PC-3 (cell line): Measurements from ENCODE around the gene ZNF423.

ENCODE experiments used
- EZH2 ChIP-seq: fragments of 300-600 bp; sonication (generic); IDR thresholded peaks from one replicate; pipeline ENCODE4 v1.6.1; 2017; ENCODE audit warnings: antibody characterized with exemption, mild to moderate bottlenecking, low read length; ENCODE audit not compliant: unreplicated experiment
- TF ChIP-seq, protein P1 (sequence below): fragments of 300-600 bp; sonication (generic); conservative IDR thresholded peaks from 2 replicates; pipeline ENCODE4 v1.5.1; 2017; ENCODE audit warnings: antibody characterized with exemption, low read depth, mild to moderate bottlenecking, low read length

DNA sequence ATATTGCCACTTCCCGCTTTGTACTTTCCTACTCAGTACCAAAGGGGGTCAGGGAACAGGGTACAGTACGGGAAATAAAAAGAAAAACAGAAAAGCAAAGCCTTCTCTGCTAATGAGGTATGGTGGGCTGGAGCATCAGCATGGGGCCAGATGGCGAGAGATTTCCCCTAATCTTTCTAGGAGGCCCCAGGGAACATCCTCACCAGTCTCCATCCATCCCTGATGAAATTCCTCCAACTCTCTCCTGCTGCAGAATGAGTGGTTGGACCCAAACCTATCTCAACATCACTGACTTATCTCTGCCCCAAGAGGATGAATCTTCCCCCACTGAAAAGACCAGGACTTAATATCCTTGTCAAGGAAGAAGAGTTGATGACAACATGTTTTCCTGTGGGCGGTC is 296.7 kb downstream of the ZNF423 start:
- TF ChIP-seq, protein P1, sequence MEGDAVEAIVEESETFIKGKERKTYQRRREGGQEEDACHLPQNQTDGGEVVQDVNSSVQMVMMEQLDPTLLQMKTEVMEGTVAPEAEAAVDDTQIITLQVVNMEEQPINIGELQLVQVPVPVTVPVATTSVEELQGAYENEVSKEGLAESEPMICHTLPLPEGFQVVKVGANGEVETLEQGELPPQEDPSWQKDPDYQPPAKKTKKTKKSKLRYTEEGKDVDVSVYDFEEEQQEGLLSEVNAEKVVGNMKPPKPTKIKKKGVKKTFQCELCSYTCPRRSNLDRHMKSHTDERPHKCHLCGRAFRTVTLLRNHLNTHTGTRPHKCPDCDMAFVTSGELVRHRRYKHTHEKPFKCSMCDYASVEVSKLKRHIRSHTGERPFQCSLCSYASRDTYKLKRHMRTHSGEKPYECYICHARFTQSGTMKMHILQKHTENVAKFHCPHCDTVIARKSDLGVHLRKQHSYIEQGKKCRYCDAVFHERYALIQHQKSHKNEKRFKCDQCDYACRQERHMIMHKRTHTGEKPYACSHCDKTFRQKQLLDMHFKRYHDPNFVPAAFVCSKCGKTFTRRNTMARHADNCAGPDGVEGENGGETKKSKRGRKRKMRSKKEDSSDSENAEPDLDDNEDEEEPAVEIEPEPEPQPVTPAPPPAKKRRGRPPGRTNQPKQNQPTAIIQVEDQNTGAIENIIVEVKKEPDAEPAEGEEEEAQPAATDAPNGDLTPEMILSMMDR: no peak
- no peak for TF ChIP-seq EZH2
